Ovary (tissue), 3 donors: ENCODE results near the gene MEIS1.

Experiments
- CTCF ChIP-seq, 3 donors: fragments of 450-650 bp in 2 of 3; fragments of 200-600 bp in 1 of 3; IDR thresholded peaks; one replicate each; pipeline versions ENCODE4 v1.5.1 to v1.8.0; 2016 to 2022; ENCODE audit warnings: antibody characterized with exemption in 3 of 3, mild to moderate bottlenecking in 1 of 3
- EP300 ChIP-seq: sonication (generic); formaldehyde crosslinking; IDR thresholded peaks from one replicate; pipeline ENCODE4 v1.6.1; 2017; ENCODE audit warnings: antibody characterized with exemption
- POLR2A ChIP-seq: fragments of 450-650 bp; IDR thresholded peaks from one replicate; pipeline ENCODE4 v1.6.1; 2017; ENCODE audit warnings: antibody characterized with exemption, mild to moderate bottlenecking, moderate library complexity
- donor health status: DM: no; HTN: no; CAD: no.

GRCh38 chr2:66452214-66452613 is 17.3 kb downstream of the MEIS1 start:
- no peak for TF ChIP-seq CTCF (IDR thresholded peaks at IDR 0.05)
- no peak for TF ChIP-seq EP300
- TF ChIP-seq POLR2A = no peak
